ENCODE results near the gene MYBBP1A.
A peak's percentile ranks its signal among the peaks of the same experiment; 100 is the strongest.

The MYBBP1A gene

DNA sequence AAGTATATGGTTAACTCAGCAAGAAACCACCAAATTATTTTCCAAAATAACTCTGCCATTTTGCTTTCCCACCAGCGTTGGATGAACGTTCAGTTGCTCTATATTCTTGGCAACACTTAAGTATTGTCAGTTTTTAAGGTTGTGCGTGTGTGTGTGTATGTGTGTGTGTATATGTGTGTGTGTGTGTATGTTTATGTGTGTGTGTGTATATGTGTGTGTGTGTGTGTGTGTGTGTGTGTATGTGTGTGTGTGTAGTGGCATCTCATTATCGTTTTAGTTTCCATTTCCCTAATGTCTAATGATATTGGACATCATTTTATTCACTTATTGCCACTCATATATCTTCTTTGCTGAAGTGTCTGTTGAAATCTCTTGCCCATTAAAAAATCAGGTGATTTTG, 17.9 kb upstream of the MYBBP1A start:
- Histone ChIP-seq H3K9me3 (ENCODE audit: control insufficient read depth in 1 of 2, low read length in 2 of 2) (no peaks in the 10 kb centered on the region), H3K27ac (ENCODE audit: low read depth, low read length) (no peak overlapping the region), H3K27me3 (ENCODE audit: control insufficient read depth in 1 of 2, insufficient read depth in 2 of 2, low read length in 2 of 2) (no peaks in the 10 kb centered on the region), H3K4me3 (ENCODE audit: low read depth in 1 of 2, low read length in 2 of 2) (no peak overlapping the region), H3K9ac (ENCODE audit: low read depth in 1 of 2, low read length in 2 of 2) (no peak overlapping the region), H3K36me3 (ENCODE audit: control insufficient read depth in 1 of 2, insufficient read depth in 2 of 2, low read length in 2 of 2) (no peaks in the 10 kb centered on the region), H3K4me1 (ENCODE audit: control insufficient read depth in 1 of 2, insufficient read depth in 2 of 2, low read length in 2 of 2) (no peaks in the 10 kb centered on the region)

GRCh38 chr17:4572131-4572530, 16.9 kb upstream of the MYBBP1A start:
- Histone ChIP-seq H3K36me3 (ENCODE audit: control insufficient read depth in 1 of 2, insufficient read depth in 2 of 2, low read length in 2 of 2) (no peaks in the 10 kb centered on the region), H3K27ac (ENCODE audit: low read depth, low read length) (no peak overlapping the region), H3K4me3 (ENCODE audit: low read depth in 1 of 2, low read length in 2 of 2) (no peak overlapping the region), H3K27me3 (ENCODE audit: control insufficient read depth in 1 of 2, insufficient read depth in 2 of 2, low read length in 2 of 2) (no peaks in the 10 kb centered on the region), H3K9ac (ENCODE audit: low read depth in 1 of 2, low read length in 2 of 2) (no peak overlapping the region), H3K4me1 (ENCODE audit: control insufficient read depth in 1 of 2, insufficient read depth in 2 of 2, low read length in 2 of 2) (no peaks in the 10 kb centered on the region), H3K9me3 (ENCODE audit: control insufficient read depth in 1 of 2, low read length in 2 of 2) (no peaks in the 10 kb centered on the region)

GRCh38 chr17:4569591-4569990, 14.4 kb upstream of the MYBBP1A start:
- H3K27ac ChIP-seq (ENCODE audit: low read depth, low read length), result no peak overlapping the region

DNA sequence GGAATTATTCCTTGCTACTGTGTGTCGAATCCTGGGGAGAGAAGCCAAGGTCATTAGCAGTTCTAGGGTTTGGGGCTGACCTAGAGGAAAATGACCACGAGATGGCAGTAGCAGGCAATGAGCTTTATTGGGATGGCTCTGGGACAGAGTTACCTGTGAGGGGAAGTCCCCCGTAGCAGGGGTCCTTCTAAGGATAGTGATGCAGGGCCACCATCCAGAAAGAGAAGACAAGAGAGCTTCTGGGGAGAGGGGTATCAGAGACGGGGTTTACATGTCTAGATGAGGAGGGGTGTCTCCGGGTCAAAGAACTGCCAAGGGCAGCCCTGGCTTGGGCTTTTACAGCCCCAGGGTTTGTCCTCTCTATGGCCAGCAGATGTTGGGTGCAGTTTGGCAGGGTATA, 11.6 kb upstream of the MYBBP1A start:
- Histone ChIP-seq H3K9me3 (ENCODE audit: control insufficient read depth in 1 of 2, low read length in 2 of 2) (no peaks in the 10 kb centered on the region), H3K36me3 (ENCODE audit: control insufficient read depth in 1 of 2, insufficient read depth in 2 of 2, low read length in 2 of 2) (no peaks in the 10 kb centered on the region), H3K4me3 (ENCODE audit: low read depth in 1 of 2, low read length in 2 of 2) (no peak overlapping the region), H3K9ac (ENCODE audit: low read depth in 1 of 2, low read length in 2 of 2) (no peak overlapping the region), H3K27ac (ENCODE audit: low read depth, low read length) (no peak overlapping the region), H3K27me3 (ENCODE audit: control insufficient read depth in 1 of 2, insufficient read depth in 2 of 2, low read length in 2 of 2) (no peaks in the 10 kb centered on the region), H3K4me1 (ENCODE audit: control insufficient read depth in 1 of 2, insufficient read depth in 2 of 2, low read length in 2 of 2) (peaks cover 17 to 21% of the 10 kb centered on the region in 2 donors)

More at GRCh38 chr17:4569591-4569990, 14.4 kb upstream of the MYBBP1A start:
- peaks cover 4 to 10% of the 10 kb centered on the region in 2 donors for H3K4me1 ChIP-seq (ENCODE audit: control insufficient read depth in 1 of 2, insufficient read depth in 2 of 2, low read length in 2 of 2)
- H3K9me3 ChIP-seq (ENCODE audit: control insufficient read depth in 1 of 2, low read length in 2 of 2), result no peaks in the 10 kb centered on the region
- H3K9ac ChIP-seq (ENCODE audit: low read depth in 1 of 2, low read length in 2 of 2), result no peak overlapping the region
- H3K4me3 ChIP-seq (ENCODE audit: low read depth in 1 of 2, low read length in 2 of 2), result no peak overlapping the region
- no peaks in the 10 kb centered on the region for H3K36me3 ChIP-seq (ENCODE audit: control insufficient read depth in 1 of 2, insufficient read depth in 2 of 2, low read length in 2 of 2)
- no peaks in the 10 kb centered on the region for H3K27me3 ChIP-seq (ENCODE audit: control insufficient read depth in 1 of 2, insufficient read depth in 2 of 2, low read length in 2 of 2)

DNA sequence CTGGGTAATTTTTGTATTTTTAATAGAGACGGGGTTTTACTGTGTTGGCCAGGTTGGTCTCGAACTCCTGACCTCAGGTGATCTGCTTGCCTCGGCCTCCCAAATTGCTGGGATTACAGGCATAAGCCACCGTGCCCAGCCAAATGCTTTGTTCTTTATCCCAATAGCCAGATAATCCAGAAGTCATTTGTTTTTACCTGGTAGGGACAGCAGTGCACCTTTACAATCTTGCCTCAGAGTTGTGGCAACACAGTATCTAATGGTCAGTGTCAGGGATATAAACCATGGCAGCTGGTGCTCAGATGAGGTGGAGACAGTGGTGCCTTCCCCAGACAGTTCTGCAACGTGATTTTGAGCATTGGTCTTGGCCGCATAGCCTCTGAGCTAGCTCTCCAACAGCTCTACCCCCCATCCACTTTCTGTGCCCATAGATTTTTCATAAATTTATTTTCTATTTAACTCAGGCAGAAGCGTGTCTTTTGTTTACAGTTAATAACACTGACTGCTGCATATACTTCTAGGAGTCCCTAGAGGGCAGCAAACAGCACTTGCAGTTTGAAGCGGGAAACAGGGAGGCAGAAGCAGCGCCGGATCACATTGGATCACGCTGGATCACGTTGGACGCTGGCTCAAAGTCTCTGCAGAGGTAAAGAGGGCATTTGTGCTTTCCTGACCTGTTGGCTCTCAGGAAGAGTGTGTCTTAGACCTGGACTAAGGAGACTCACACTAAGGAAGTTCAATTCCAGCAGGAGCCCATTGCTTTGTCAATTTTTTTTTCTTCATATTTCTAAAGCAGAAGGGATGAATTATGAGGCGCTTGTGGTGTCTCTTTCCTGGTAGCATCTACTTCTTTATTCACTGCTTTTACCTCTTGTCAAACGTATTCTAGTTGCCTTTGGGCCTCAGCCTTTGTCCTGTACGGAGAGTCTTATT, 10.3 kb upstream of the MYBBP1A start:
- Histone ChIP-seq H3K9ac (ENCODE audit: low read depth in 1 of 2, low read length in 2 of 2) (no peak overlapping the region), H3K4me3 (ENCODE audit: low read depth in 1 of 2, low read length in 2 of 2) (no peak overlapping the region), H3K27ac (ENCODE audit: low read depth, low read length) (no peak overlapping the region), H3K27me3 (ENCODE audit: control insufficient read depth in 1 of 2, insufficient read depth in 2 of 2, low read length in 2 of 2) (no peaks in the 10 kb centered on the region), H3K9me3 (ENCODE audit: control insufficient read depth in 1 of 2, low read length in 2 of 2) (no peaks in the 10 kb centered on the region), H3K4me1 (ENCODE audit: control insufficient read depth in 1 of 2, insufficient read depth in 2 of 2, low read length in 2 of 2) (peaks cover 30 to 33% of the 10 kb centered on the region in 2 donors), H3K36me3 (ENCODE audit: control insufficient read depth in 1 of 2, insufficient read depth in 2 of 2, low read length in 2 of 2) (no peaks in the 10 kb centered on the region)

DNA sequence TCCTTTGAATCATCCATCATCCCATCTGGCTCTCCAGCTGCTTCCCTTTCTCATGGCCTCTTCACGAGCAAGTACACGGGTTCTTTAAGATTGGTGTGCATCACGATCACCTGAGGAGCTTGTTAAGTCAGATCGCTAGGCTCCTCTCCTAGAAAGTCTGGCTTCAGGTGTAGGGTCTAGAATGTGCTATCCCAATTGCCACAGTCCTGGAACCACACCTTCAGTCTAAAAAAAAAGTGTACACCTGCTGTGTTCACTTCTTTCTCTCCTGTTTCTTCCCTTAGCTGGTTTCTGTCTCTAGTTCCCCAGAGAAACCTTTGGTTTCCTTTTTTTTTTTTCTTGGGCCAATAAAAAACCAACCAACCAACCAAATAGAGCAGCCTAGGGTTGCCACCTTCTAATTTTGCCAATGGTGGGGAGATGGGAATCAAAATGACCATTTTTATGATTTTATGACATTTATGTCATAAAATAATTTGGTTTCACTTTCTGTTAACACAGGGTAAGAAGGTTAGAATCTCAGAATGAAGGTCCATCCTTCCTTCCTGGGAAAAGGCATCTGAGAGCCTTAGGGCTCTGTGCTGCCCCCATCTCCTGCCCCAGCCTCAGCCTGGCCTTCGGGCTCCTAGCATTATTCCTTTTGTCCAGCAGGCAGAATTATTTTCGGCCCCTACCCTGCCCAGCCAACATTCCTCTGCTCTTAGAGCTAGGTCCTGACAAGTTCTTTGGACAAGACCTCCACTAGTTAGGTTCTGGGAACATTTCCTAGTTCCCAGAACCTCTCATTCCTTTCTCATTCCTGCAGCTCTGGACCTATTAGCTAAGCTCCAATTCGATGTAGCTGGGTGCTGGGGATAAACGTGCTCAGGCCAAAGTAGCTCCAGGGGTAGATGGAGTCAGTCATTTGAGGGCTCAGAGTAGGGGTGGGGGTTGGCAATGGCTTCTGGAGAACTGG, 7.1 kb upstream of the MYBBP1A start:
- no peaks in the 10 kb centered on the region for H3K27me3 ChIP-seq (ENCODE audit: control insufficient read depth in 1 of 2, insufficient read depth in 2 of 2, low read length in 2 of 2)
- peaks cover 30 to 42% of the 10 kb centered on the region in 2 donors for H3K4me1 ChIP-seq (ENCODE audit: control insufficient read depth in 1 of 2, insufficient read depth in 2 of 2, low read length in 2 of 2)
- no peaks in the 10 kb centered on the region for H3K9me3 ChIP-seq (ENCODE audit: control insufficient read depth in 1 of 2, low read length in 2 of 2)
- H3K27ac ChIP-seq (ENCODE audit: low read depth, low read length), result no peak overlapping the region
- H3K36me3 ChIP-seq (ENCODE audit: control insufficient read depth in 1 of 2, insufficient read depth in 2 of 2, low read length in 2 of 2), result no peaks in the 10 kb centered on the region
- H3K9ac ChIP-seq (ENCODE audit: low read depth in 1 of 2, low read length in 2 of 2), result peak overlapping the region in 1 of 2 donors; percentile 33
- H3K4me3 ChIP-seq (ENCODE audit: low read depth in 1 of 2, low read length in 2 of 2), result peak overlapping the region in 1 of 2 donors; percentile 9

DNA sequence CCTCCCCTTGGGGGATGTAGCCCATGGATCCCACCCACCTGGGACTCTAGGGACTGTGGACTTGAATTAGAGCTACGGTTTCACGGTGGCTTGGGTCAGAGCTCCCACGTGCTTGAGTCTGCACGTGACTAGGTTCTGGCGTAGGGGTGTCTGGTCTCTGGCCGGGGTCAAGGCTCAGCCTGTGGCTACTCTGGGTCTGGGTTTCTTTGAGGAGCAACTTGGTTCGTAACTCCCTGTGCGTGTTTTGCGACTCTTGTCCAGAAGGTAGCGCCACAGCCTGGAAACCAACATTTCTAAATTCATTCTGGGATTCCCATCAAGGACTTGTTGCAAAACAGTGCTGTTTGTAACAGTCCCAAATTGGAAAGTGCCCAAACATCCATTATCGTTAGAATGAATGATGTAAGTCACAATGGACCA, 5.7 kb upstream of the MYBBP1A start:
- Histone ChIP-seq H3K27me3 (ENCODE audit: control insufficient read depth in 1 of 2, insufficient read depth in 2 of 2, low read length in 2 of 2) (no peaks in the 10 kb centered on the region), H3K4me3 (ENCODE audit: low read depth in 1 of 2, low read length in 2 of 2) (peak overlapping the region; percentile 72 to 79), H3K27ac (ENCODE audit: low read depth, low read length) (peak overlapping the region; percentile 72), H3K9ac (ENCODE audit: low read depth in 1 of 2, low read length in 2 of 2) (peak overlapping the region; percentile 84 to 85), H3K9me3 (ENCODE audit: control insufficient read depth in 1 of 2, low read length in 2 of 2) (no peaks in the 10 kb centered on the region), H3K36me3 (ENCODE audit: control insufficient read depth in 1 of 2, insufficient read depth in 2 of 2, low read length in 2 of 2) (no peaks in the 10 kb centered on the region), H3K4me1 (ENCODE audit: control insufficient read depth in 1 of 2, insufficient read depth in 2 of 2, low read length in 2 of 2) (peaks cover 33 to 45% of the 10 kb centered on the region in 2 donors)

DNA sequence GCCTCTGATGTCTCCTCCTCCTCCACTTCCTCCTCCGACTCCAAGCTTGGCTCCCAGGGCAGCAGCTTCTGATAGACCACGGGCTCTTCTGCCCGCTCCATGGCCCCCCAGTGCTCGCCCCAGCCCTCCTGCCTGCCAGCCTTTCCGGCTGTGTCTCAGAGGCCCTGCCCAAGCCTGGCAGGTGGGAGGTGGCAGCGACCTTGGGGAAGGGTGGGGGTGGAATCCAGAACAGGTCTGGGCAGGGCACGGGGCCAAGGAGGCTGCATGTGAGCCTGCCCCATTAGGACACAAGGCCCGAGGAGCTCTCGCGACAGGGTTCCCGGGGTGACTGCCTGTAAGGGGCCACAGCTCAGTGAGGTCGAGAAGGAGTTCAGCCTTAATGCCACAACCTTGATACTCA, 5.2 kb upstream of the MYBBP1A start, which contains the start of gene GGT6:
TSS of gene GGT6 (minus strand) at position 157 of the 400 bp plus-strand sequence. CDS start at position 101, 56 bp downstream.
- Histone ChIP-seq H3K36me3 (ENCODE audit: control insufficient read depth in 1 of 2, insufficient read depth in 2 of 2, low read length in 2 of 2) (no peaks in the 10 kb centered on the region), H3K9ac (ENCODE audit: low read depth in 1 of 2, low read length in 2 of 2) (peak within 1 kb of the TSS; percentile 84 to 85), H3K9me3 (ENCODE audit: control insufficient read depth in 1 of 2, low read length in 2 of 2) (no peaks in the 10 kb centered on the region), H3K4me3 (ENCODE audit: low read depth in 1 of 2, low read length in 2 of 2) (peak within 1 kb of the TSS; percentile 72 to 79), H3K27me3 (ENCODE audit: control insufficient read depth in 1 of 2, insufficient read depth in 2 of 2, low read length in 2 of 2) (no peaks in the 10 kb centered on the region), H3K4me1 (ENCODE audit: control insufficient read depth in 1 of 2, insufficient read depth in 2 of 2, low read length in 2 of 2) (peaks cover 33 to 45% of the 10 kb centered on the region in 2 donors), H3K27ac (ENCODE audit: low read depth, low read length) (peak within 1 kb of the TSS; percentile 72)

- peak overlapping the region; percentile 84 to 85 for H3K9ac ChIP-seq (ENCODE audit: low read depth in 1 of 2, low read length in 2 of 2)
- peaks cover 33 to 41% of the 10 kb centered on the region in 2 donors for H3K4me1 ChIP-seq (ENCODE audit: control insufficient read depth in 1 of 2, insufficient read depth in 2 of 2, low read length in 2 of 2)
- H3K27me3 ChIP-seq (ENCODE audit: control insufficient read depth in 1 of 2, insufficient read depth in 2 of 2, low read length in 2 of 2), result no peaks in the 10 kb centered on the region
- H3K36me3 ChIP-seq (ENCODE audit: control insufficient read depth in 1 of 2, insufficient read depth in 2 of 2, low read length in 2 of 2), result no peaks in the 10 kb centered on the region
- H3K27ac ChIP-seq (ENCODE audit: low read depth, low read length), result peak overlapping the region; percentile 72
- H3K4me3 ChIP-seq (ENCODE audit: low read depth in 1 of 2, low read length in 2 of 2), result peak overlapping the region; percentile 72 to 79
- H3K9me3 ChIP-seq (ENCODE audit: control insufficient read depth in 1 of 2, low read length in 2 of 2), result no peaks in the 10 kb centered on the region
Observed at GRCh38 chr17:4559966-4560365, 4.8 kb upstream of the MYBBP1A start.
